GM12891 (cell line): ENCODE data around the gene CAV2.

ENCODE experiments used
- POLR2A ChIP-seq: IDR thresholded peaks from 2 replicates; pipeline ENCODE4 v1.6.1; 2011; ENCODE audit warnings: low read depth, low read length, control low read depth
- POLR2AphosphoS5 ChIP-seq: IDR thresholded peaks from 2 replicates; pipeline ENCODE4 v1.6.1; 2011; ENCODE audit warnings: low read depth, low read length, control low read depth

- TF ChIP-seq POLR2A (no peak), POLR2AphosphoS5 (no peak)
These were observed 41.2 kb downstream of the CAV2 start for GRCh38 chr7:116540743-116541142.
